Activated effector memory CD4-positive, alpha-beta T cell treated with Interleukin-2 at 50 U/mL for 16 hours (primary cell): ENCODE data around the gene SUN1.
"Not testable (repeated sequence)": the region's sequence is repeated elsewhere in the genome, so short reads cannot be mapped to it uniquely, and the experiment has no call there.

ENCODE experiments used
- DNase-seq: peaks from one replicate; pipeline ENCODE4 v3.0.0-alpha.2; 2020

SUN1 gene

DNA sequence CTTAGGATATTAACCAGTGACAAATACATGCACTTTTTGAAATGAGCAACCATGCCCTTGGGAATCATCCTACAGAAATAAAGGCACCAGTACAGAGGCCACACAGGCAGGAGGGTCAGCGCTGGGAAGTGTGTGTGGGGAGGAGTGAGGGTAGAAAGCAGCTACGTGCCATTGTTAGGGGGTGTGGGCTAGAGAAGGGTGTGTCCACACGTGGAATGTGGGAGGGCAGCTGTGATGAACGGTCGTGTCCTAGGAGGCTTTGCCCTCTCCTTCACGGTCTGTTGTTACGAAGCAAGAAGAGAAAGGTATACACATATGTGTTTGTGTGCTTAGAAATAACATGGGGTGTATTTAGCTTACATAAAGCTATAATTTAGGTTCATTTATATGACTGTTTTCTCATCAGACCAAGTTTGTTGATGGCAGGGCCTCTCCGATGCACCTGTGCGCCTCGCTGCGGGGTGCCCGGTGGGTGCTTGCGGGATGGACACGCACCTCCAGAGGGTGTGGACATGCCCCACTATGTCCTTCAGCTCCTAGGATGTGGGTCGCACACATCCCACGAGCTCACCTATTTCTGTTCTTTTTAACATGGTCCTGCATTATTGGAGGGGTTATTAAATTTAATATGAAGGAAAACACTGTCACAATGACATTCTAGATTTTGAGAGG is 27.2 kb downstream of the SUN1 start:
- DNase-seq = no peak

GRCh38 chr7:860149-860548 is 27.9 kb downstream of the SUN1 start:
- DNase-seq = no peak

DNA sequence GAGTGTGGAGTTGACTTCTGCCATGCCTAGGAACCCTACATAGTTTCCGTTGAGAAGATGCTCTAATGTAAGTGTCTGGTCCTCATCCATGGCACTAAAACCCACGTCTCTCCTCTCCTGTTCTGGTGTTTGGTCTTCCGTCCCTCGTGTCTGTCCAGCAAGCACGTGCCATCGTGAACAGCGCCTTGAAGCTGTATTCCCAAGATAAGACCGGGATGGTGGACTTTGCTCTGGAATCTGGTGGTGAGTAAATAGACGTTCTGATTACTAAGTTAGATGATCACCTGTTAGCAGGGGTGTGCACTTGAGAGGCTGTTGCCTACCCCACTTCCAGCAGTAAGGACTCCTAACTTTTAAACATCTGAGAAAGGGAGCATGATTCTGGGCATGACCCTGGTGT is 28.9 kb downstream of the SUN1 start:
- DNase-seq = no peak

GRCh38 chr7:862157-862556 is 29.9 kb downstream of the SUN1 start:
- DNase-seq = no peak

DNA sequence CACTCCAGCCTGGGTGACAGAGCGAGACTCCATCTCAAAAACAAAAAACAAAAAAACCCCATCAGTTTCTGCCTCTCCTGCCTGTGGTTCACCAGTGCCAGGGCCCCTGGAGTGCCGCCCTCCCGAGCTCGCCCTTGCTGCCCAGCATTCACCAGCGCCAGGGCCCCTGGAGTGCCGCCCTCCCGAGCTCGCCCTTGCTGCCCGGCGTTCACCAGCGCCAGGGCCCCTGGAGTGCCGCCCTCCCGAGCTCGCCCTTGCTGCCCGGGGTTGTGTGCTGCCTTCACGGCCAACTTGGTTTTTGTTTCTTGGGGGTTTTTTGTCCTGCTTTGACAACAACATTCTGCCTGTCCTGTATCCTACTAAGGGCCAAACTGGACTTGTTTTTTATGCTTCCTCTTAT is 30.8 kb downstream of the SUN1 start:
- no peak for DNase-seq

DNA sequence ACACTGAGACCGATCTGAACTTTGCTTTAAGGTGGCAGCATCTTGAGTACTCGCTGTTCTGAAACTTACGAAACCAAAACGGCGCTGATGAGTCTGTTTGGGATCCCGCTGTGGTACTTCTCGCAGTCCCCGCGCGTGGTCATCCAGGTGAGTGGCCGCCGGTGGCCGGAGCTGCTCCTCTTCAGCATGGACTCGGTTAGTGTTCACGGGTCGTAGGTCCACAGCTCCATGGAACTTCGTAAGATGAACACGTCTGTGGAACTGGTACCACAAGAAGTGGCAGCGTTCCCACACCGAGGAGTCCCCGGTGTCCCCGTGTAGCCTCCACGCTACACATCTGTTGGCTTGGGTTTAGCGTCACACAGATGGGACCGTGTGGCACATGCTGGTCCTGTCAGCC is 33.6 kb downstream of the SUN1 start:
- DNase-seq = no peak

DNA sequence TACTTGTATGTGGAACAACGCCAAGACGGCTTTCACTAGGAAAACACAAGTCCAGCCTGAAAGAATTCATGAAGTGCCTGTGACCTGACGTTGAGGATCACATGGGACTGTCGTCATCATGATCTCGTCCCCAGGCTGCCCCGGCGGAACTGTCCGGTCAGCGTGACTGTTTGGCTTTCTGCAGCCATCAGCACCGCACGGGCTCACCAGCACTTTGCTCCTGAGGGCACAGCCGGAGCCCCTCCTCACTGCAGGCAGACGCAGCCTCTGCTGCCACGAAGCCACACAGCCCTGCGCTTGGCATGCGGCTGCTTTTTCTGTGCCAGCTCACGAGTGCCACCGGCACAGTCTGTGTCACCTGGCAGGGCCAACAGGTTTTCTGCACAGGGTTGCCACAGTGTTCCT is 34.7 kb downstream of the SUN1 start:
- no peak for DNase-seq

- DNase-seq = no peak
Observed at GRCh38 chr7:867406-868188, 35.3 kb downstream of the SUN1 start.

DNA sequence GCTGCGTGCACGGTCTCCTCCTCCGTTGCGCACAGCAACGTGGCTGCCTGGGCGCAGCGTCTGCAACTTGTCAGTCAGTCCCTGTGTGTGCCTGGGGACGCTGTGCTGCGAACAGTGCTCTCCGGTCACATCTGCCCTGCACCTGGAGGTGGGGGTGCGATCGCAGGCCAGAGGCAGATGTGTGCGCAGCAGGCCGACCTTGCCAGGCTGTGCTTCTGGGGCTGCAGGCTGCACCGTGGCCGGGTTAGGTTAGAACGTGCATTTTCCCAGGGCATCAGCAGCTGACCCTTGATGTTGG is 35.9 kb downstream of the SUN1 start:
- DNase-seq = no peak

DNA sequence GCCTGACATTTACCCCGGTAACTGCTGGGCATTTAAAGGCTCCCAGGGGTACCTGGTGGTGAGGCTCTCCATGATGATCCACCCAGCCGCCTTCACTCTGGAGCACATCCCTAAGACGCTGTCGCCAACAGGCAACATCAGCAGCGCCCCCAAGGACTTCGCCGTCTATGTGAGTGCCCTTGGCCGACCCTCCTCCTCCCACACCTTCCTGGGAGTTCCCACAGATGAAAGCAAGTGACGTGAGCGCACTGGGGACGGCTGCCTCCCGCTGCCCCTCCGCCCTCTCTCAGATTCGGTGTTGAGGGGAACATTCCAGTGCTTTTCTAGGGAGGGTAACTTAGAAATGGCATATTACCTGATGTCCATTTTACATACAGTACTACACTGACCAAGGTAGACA is 37.1 kb downstream of the SUN1 start:
- no peak for DNase-seq

DNA sequence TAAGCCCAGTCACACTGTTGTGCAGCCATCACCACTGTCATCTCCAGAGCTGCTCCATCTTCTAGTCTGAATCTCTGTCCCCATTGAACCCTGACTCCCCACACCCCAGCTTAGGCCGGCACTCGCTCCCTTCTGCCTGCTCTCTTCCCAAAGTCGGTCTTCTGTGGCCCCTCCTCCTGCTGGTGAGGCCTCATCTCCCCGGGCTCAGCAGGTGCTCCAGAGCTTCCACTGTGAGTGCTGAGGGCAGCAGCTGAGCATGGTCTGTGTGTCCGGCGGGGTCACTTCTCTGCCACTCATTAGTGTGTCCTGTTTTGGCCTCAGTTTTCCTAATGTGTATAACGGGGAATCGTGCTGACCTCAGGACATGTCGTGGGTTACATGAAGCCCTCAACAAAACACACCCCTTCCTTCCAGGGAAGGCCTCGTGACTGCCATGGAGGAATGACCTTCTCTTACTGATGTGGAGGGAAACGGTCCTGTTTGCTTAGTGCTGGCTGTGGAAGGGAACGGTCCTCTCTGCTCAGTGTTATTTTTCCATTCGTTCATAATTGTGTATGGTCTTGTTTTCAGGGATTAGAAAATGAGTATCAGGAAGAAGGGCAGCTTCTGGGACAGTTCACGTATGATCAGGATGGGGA is 39.7 kb downstream of the SUN1 start:
- no peak for DNase-seq

GRCh38 chr7:872685-873084 is 40.4 kb downstream of the SUN1 start:
- DNase-seq = not testable (repeated sequence)

DNA sequence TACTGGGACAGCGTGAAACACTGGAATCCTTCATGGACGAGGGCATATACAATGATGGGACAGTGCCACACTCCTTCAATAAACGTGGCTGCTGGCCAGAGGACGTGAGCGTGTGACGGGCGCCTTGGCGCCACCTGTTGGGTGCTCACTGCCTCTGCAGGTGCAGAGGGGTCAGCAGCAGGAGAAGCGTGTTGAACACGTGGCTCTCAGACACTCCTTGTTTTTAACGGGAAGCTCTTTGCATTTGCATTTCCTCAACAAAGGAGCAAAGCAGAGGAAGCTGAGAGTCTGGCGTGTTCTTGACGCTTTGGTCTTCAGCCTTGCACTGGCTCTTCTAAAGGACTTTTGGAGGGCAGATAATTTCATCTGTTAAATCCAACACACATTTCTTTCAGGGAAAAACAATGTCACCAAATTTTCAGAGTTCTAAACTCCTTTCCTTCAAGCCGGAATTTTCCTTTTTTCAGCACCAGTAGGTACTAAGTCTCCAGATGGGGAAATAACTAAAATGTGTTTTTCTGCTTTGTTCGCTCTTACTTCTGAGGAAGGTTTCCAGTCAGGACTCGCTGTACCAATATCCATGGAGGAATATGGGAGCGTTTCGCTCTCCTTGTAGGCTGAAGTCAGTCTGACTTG is 41.2 kb downstream of the SUN1 start:
- peak; percentile 59 for DNase-seq

- no peak for DNase-seq
Observed at GRCh38 chr7:874031-874749, 41.9 kb downstream of the SUN1 start.

DNA sequence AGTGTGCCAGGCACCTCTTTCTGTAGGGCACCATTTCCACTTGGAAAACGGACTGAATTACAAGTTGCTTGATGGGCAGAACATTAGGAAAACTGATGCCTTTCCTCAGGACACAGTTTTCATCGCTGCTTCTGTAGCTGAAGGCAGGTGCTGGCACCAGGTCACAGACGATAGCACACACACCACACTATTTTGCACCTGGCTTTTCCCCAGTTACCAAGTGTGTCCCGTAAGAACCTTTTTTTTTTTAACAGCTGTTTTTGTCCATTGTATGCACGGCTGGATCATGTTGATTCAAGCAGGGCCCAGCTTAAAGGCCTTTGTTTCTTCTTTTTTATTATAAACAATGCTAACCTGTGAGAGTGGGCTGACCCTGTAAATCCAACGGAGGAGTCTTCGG is 42.8 kb downstream of the SUN1 start:
- no peak for DNase-seq

DNA sequence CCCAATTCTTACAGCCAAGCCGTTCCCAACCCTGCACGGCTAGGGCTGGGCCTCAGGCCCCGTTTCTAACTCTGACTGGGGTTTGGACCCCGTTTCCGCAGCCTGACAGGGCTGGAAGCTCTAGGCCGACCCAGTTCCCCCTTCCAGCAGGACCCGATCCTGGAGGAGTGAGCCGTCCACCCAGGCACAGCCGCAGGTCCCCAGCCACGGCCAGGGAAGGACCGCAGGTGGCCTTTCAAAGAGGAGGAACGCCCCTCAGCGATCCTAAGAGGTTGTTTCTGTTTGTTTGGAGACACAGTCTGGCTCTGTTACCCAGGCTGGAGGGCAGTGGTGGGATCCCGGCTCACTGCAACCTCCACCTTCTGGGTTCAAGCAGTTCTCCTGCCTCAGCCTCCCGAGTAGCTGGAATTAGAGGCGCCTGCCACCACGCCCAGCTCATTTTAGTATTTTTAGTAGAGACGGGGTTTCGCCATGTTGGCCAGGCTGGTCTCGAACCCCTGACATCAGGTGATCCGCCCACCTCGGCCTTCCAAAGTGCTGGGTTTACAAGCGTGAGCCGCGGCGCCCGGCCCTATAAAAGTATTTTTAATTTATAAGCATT is 43.3 kb downstream of the SUN1 start:
- DNase-seq = no peak

GRCh38 chr7:876077-876971 is 44.0 kb downstream of the SUN1 start, which contains the start of gene GET4:
Gene GET4, plus strand, starts transcription at chr7:876554. Its CDS starts 92 bp downstream, at chr7:876646.
- DNase-seq = peak; percentile 96

DNA sequence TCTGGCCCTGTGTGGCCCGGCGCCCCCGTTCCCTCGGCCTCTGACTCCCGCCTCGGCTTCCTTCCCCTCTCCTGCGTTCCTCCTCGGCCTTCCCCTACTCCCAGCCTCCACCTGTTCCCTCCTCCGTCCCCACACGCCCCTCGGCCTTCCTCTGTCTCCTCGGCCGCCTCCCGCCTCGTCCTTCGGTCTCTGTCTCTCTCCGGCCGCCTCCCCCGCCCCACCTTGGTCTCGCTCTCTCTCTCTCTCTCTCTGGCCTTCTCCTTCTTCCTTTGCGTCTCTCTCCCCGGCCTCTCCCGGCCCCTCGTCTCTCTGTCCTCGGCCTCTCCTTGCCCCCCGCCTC is 44.7 kb downstream of the SUN1 start:
- no peak for DNase-seq

DNA sequence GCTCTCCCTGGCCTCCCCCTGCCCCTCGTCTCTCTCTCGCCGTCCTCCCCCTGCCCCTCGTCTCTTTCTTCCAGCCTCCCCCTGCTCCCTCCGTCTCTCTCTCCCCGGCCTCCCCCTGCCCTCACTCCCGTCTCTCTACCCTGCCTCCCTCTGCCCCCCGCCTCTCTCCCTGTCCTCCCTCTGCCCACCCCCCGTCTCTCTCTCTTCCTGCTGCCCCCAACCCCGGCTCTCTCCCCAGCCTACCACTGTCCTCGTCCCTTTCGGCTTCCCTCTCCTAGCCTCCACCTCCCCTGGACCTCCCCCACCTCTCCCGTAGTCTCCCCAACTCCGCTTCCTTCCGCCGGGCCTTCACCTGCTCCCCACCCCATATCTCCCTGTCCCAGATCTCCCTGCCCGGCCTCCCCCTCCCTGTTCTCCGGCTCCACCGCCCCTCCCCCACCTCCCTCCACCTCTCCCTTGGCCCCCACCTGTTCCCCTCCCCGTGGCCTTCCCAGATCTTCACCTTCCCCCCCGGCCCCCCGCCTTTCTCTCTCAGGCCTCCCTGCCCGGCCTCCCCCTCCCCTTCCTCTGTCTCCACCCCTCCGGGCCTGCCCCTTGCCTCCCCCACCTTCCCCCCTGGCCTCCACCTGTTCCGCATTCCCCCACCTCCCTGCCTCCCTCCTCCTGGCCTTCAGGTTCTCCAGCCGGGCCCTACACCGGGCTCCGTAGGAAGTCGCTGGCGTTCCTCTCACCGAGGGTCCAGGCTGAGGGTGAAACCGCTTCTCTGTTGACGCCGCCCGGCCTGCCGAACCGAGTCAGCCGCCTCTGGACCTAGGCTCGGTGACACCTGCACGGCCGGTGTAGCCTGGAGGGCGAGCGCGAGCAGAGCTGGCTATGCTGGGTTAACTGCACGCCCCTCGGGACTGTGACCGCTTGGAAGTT is 45.3 kb downstream of the SUN1 start:
- no peak for DNase-seq

DNA sequence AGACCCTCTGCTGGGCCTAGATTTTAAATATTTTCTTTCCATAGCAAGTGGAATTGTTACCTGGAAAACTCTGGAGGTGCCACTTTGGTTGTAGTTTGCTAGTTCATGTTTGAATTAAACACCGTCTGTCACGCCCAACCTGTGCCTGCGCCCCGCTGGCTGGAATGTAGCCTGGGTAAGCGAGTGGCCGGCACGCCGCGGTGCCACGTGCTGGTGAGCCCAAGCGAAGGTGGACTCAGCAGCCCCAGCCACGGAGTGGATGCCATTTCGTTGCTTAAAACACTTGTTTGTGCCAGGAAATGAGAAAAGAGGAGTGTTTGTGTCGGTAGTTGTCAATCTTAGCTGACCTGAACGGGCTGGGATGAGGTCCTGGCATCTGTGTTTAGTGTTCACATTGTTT is 46.8 kb downstream of the SUN1 start:
- DNase-seq = no peak

DNA sequence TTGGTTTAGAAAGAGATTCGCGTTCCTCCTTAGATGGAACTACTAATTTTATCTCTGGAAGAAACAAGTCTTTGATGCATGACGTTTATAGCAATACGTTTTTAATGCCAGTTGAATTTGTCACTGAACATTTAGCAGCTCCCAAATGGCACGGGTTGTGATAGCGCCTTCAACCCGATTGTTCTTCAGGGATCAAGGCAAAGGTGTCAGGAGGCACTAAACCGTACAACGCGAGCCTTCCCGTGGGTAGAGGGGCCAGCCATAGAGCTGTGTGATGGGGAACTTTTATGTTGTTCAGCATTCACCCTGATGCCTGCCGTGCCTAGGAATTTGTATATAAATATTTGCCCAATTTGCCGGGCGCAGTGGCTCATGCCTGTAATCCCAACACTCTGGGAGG is 47.4 kb downstream of the SUN1 start:
- DNase-seq = no peak
